ENCODE results near the gene BTN2A1.
"Not testable (repeated sequence)": the region's sequence is repeated elsewhere in the genome, so short reads cannot be mapped to it uniquely, and the experiment has no call there.

BTN2A1 gene

DNA sequence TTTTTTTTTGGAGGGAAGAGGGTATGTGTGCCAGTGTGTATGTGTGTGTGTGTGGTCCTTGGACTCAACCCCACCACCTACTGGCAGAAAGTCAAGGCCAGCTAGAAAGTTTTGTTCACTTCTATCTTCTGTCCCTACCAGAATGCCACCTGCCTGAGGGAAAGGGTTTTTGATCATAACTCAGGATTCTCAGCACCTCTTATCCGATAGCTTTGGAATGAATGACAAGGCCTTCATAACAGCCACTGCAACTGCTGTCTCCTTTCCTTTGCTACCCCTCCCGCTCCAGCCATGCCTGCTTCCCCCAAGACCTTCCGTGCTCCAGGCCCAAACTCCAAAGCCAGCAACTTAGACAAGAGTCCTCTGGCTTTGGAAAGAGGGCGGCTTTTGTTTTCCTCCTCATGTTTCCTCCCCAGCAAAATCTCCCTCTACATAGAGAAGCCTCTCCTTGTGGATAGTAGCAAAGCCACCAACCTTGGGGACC, 37.0 kb upstream of the BTN2A1 start:
- TF ChIP-seq TAF1 (IDR thresholded peaks at IDR 0.05; ENCODE audit: borderline replicate concordance, low read depth, low read length) (no peak), POLR2AphosphoS5 (IDR thresholded peaks at IDR 0.05; ENCODE audit: low read depth, low read length) (no peak), POLR2A (IDR thresholded peaks at IDR 0.05; ENCODE audit: low read depth, low read length) (no peak)
- DNase-seq (ENCODE audit: insufficient read length): no peak
- peak; percentile 38 for FAIRE-seq

DNA sequence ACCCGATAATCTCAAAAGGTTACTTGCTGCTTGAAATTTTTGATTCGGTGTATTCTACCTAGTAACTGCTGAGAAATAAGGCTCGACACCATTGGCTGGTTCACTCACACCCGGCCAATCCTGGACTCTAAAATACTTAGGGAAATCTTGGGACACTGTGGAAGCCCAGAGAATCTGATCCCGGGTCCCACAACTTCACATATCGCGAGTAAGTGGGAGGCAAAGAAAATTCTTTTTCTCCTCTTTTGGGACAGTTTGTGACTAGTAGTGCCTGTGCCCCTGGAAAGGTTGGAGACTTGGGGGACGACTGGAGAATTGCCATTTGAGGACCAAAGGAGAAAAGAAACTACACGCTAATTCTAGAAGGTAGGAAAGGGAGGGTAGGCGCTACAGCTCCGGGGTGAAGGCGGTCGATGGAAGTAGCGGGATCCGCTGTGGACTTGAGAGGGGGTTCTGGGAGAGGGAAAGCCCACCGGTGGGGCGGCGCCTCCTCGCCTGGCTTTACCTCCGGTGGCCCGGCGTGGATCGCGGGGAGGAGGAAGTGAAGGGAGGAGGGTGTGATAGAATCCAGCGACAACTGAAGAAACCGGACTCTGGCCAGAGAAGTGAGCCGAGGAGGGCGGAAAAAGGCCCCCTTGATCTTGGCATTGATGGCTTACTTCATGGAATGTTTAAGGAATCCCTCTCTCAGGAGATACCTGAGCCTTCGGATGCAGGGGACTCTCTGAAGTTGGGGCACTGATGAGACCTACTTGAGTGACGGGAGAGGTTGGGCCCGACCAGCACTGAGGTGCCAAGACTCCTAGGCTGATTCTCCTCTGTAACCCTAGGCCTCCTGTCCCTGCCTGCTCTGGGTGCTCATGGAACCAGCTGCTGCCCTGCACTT, 36.3 kb upstream of the BTN2A1 start:
- FAIRE-seq: peak; percentile 54
- TF ChIP-seq POLR2A (IDR thresholded peaks at IDR 0.05; ENCODE audit: low read depth, low read length) (no peak), TAF1 (IDR thresholded peaks at IDR 0.05; ENCODE audit: borderline replicate concordance, low read depth, low read length) (no peak), POLR2AphosphoS5 (IDR thresholded peaks at IDR 0.05; ENCODE audit: low read depth, low read length) (no peak)
- peak; percentile 57 for DNase-seq (ENCODE audit: insufficient read length)

DNA sequence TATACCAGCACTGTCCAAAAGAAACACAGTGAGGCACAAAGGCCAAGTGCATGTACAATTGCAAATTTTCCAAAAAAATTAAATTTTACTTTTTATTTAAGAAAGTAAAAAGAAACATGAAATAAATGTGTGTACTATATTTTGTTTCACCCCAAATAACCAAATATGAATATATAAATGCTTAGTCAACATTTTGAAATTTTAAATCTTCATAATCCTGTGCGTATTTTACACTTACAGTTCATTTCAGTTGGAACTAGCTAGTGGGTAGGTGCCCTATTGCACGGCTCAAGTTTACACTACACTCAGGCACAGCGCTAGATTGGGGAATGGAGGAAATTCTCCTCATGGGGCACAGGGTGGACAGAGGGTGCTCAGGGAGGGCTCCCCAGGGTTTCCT, 35.4 kb upstream of the BTN2A1 start:
- FAIRE-seq: no peak
- DNase-seq (ENCODE audit: insufficient read length): no peak
- TF ChIP-seq POLR2AphosphoS5 (IDR thresholded peaks at IDR 0.05; ENCODE audit: low read depth, low read length) (no peak), TAF1 (IDR thresholded peaks at IDR 0.05; ENCODE audit: borderline replicate concordance, low read depth, low read length) (no peak), POLR2A (IDR thresholded peaks at IDR 0.05; ENCODE audit: low read depth, low read length) (no peak)

DNA sequence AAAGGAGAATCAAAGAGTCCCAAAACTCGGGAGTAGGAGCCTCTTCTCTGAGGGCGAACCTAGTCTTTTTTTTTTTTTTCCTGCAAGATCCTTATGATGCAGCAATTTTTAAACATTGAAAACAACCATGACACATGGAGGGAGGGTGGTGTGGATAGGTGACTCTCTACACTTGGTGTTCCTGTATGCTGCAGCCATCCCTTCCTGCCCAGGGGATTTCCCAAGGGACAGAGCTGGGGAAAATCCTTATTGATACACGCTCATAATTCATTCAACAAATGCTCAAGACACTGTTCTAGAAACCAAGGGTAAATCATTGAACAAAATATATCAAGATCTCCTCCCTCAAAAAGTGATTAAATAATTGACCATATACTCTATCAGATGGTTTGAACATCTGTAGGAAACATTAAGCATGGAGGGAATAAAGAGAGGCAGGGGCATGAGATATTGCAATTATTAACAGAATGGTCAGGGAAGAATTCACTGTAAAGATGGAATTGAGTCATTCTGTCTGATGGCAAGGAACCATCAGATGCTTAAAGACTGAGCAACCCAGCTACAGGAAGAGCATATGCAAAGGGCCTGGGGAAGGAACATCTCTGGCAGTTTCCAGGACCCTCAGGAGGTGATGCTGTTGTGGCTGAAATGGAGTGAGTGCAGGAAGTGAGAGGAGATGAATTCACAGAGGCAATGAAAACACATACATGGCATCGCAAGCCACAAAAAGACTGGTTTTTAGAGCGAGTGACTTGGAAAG, 30.9 kb upstream of the BTN2A1 start:
- no peak for FAIRE-seq
- DNase-seq (ENCODE audit: insufficient read length): no peak
- TF ChIP-seq POLR2A (IDR thresholded peaks at IDR 0.05; ENCODE audit: low read depth, low read length): no peak
- no peak for TF ChIP-seq TAF1 (IDR thresholded peaks at IDR 0.05; ENCODE audit: borderline replicate concordance, low read depth, low read length)
- no peak for TF ChIP-seq POLR2AphosphoS5 (IDR thresholded peaks at IDR 0.05; ENCODE audit: low read depth, low read length)

DNA sequence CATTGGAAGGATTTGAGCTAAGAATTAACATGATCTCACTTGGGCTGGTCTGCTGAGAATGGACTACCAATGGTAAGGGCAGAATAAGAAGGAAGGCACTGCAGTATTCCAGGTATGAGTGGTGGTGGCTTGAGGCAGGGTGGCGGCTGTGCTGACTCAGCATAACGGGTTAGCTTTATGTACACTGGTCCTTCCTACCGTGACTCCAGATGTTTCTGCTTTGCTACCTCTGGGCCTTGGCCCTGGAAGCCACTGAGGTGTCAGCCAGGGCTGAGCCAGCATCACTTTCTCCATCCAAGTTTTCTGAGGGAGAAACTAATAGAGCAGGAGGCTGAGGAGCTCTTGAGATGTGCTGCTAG, 30.3 kb upstream of the BTN2A1 start:
- TF ChIP-seq POLR2AphosphoS5 (IDR thresholded peaks at IDR 0.05; ENCODE audit: low read depth, low read length) (no peak), TAF1 (IDR thresholded peaks at IDR 0.05; ENCODE audit: borderline replicate concordance, low read depth, low read length) (no peak), POLR2A (IDR thresholded peaks at IDR 0.05; ENCODE audit: low read depth, low read length) (no peak)
- no peak for FAIRE-seq
- no peak for DNase-seq (ENCODE audit: insufficient read length)

DNA sequence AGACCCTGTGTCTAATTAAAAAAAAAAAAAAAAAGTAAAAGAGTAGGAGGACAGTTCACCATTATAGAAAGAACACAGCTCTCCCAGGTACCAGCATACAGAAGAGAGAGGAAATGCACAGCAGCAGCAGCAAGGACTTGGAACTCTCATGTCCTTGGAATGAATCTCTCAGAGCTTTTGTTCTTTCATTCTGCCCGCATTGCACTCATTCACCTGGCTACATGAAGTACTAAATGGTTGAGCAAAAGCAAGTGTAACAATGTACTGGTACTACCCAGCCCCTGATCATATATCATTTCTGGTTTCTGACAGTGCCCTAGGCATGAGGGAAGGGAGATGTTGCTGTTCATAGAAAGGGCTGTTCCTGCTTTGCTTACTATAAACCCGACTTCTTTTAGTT, 29.5 kb upstream of the BTN2A1 start:
- no peak for DNase-seq (ENCODE audit: insufficient read length)
- FAIRE-seq: no peak

DNA sequence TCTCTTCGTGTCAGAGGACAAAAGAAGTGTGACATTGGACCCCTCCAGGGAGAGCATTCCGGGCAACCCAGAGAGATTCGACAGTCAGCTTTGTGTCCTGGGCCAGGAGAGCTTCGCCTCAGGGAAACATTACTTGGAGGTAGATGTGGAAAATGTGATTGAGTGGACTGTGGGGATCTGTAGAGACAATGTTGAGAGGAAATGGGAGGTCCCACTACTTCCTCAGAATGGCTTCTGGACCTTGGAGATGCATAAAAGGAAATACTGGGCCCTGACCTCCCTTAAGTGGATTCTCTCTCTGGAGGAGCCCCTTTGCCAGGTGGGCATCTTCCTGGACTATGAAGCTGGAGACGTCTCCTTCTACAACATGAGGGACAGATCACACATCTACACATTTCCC, 27.0 kb upstream of the BTN2A1 start:
- no peak for TF ChIP-seq TAF1 (IDR thresholded peaks at IDR 0.05; ENCODE audit: borderline replicate concordance, low read depth, low read length)
- TF ChIP-seq POLR2A (IDR thresholded peaks at IDR 0.05; ENCODE audit: low read depth, low read length): no peak
- TF ChIP-seq POLR2AphosphoS5 (IDR thresholded peaks at IDR 0.05; ENCODE audit: low read depth, low read length): no peak
- FAIRE-seq: no peak
- no peak for DNase-seq (ENCODE audit: insufficient read length)

More for the DNA sequence above, 29.5 kb upstream of the BTN2A1 start:
- TF ChIP-seq TAF1 (IDR thresholded peaks at IDR 0.05; ENCODE audit: borderline replicate concordance, low read depth, low read length) (no peak), POLR2AphosphoS5 (IDR thresholded peaks at IDR 0.05; ENCODE audit: low read depth, low read length) (no peak), POLR2A (IDR thresholded peaks at IDR 0.05; ENCODE audit: low read depth, low read length) (no peak)

DNA sequence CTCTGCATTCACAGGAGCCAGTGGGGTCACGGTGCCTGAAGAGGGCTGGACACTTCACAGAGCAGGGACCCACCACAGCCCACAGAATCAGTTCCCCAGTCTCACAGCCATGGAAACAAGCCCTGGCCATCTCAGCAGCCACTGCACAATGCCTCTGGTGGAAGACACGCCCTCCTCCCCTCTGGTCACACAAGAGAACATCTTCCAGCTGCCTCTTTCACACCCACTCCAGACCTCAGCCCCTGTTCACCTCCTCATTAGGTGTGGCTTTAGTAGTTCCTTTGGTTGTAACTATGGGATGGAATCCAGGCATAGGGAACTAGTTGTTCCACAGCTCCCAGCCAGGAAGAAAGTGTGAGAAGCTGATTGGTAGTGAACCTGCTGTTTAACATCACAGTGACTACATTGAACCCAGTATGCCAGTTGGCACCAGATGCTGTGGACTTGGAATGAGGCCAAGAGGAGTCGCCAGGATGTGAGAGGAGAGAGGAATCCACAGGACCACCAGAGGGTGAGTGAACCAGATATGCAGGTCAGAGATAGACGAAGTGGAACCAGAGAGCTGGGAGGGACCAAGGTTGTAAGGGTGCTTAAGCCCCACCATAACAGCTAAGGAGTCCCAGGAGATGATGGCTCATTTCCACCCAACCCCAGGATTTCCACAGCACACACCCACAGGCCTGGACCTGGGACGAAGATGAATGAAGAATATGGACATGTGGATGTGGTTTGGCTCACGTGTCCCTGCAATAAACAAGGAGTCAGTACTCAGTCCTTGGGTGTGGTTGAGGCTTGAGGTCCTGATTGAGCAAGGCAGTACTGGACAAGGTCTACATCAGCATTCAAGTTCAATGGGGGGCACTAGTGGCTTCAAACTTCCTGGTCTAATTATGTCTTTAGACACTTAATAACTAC, 26.2 kb upstream of the BTN2A1 start:
- no peak for DNase-seq (ENCODE audit: insufficient read length)

DNA sequence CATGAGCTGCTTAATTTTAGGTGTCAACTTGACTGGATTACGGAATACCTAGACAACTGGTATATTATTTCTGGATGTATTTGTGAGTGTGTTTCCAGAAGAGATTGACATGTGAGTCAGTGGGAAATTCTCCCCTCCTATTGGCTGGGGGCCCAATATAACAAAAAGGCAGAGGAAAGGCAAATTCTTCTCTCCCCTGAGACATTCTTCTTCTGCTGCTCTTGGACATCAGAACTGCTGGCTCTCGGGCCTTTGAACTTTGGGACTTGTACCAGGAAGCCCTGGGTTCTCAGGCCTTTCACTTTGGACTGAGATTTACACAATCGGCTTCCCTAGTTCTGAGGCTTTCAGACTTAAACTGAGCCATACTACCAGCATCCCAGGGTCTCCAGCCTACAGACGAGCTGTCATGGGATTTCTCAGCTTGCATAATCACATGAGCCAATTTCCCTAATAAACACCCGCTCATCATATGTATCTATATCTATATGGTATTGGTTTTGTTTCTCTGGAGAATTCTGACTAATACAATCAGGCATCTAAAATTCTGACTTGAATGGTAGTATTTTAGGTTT, 25.0 kb upstream of the BTN2A1 start:
- FAIRE-seq (no peak), DNase-seq (ENCODE audit: insufficient read length) (no peak)
- no peak for TF ChIP-seq POLR2AphosphoS5 (IDR thresholded peaks at IDR 0.05; ENCODE audit: low read depth, low read length)
- TF ChIP-seq TAF1 (IDR thresholded peaks at IDR 0.05; ENCODE audit: borderline replicate concordance, low read depth, low read length): no peak
- no peak for TF ChIP-seq POLR2A (IDR thresholded peaks at IDR 0.05; ENCODE audit: low read depth, low read length)

More for the DNA sequence above, 26.2 kb upstream of the BTN2A1 start:
- no peak for FAIRE-seq
- TF ChIP-seq POLR2A (IDR thresholded peaks at IDR 0.05; ENCODE audit: low read depth, low read length): no peak

DNA sequence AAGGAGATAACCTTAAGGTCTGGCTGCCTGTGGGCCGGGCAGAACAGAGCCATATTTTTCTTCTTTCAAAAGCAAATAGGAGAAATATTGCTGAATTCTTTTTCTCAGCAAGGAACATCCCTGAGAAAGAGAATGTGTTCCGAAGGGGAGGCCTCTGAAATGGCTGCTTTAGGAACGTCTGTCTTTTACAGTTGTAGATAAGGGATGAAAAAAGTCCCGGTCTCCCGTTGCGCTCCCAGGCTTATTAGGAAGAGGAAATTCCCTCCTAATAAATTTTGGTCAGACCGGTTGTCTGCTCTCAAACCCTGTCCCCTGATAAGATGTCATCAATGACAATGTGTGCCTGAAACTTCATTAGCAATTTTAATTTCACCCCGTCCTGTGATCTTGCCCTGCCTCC, 24.1 kb upstream of the BTN2A1 start:
- not testable (repeated sequence) for FAIRE-seq; DNase-seq (ENCODE audit: insufficient read length)

DNA sequence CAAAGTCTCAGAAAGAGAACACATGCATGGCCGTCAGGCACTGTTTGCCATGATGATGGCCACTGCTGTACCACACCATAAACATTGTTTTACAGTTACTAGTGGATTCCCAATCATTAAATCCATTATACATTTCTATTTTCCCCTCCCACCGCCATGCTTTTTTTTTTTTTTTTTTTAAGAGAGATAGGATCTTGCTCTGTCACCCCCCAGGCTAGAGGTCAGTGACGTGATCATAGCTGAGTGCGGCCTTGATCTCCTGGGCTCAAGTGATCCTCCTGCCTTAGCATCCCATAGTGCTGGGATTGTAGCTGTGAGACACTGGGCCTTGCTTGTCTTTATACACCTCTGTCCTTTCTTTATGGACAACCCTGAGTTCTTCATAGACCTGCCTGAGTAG, 21.7 kb upstream of the BTN2A1 start:
- no peak for FAIRE-seq
- DNase-seq (ENCODE audit: insufficient read length): no peak

More for the DNA sequence above, 21.7 kb upstream of the BTN2A1 start:
- no peak for TF ChIP-seq TAF1 (IDR thresholded peaks at IDR 0.05; ENCODE audit: borderline replicate concordance, low read depth, low read length)
- TF ChIP-seq POLR2A (IDR thresholded peaks at IDR 0.05; ENCODE audit: low read depth, low read length): no peak
- no peak for TF ChIP-seq POLR2AphosphoS5 (IDR thresholded peaks at IDR 0.05; ENCODE audit: low read depth, low read length)
